ENCODE results near the gene EIF1B. TPM values are rescaled to one million over a fixed set of nuclear protein-coding genes. Genes with fewer than 3 reads are reported as not detected.

Gene EIF1B
- total RNA-seq, 8 experiments from 2014 or later: 25.1 to 150 (median 63.5) TPM

GRCh38 chr3:40292637-40293349 is 16.7 kb upstream of the EIF1B start:
- H3K4me3 ChIP-seq: no peak overlapping the region
- peak in 7 of 8 experiments; percentile 66 to 100 (median 100) for ATAC-seq (replicated peaks in 6 of 8)
- peak overlapping the region; percentile 73 to 94 for H3K27ac ChIP-seq
- 0 to 84% (median 0%) methylated on average over 1 to 4 of the region's 4 CpGs for WGBS, 10 experiments
- peaks cover 18 to 23% of the 10 kb centered on the region in 2 donors for H3K4me1 ChIP-seq (replicated peaks in 1 of 2)
- in situ Hi-C loops (cut with MboI; ENCODE audit: low pct_unique_long_range_greater_than_20kb in 2 of 9, low sequenced_read_pairs in 9 of 9, unreplicated experiment in 9 of 9): no loop called here

- ATAC-seq (replicated peaks in 6 of 8): no peak
- WGBS, 10 experiments: 78 to 100% methylated on average over 1 of the region's 1 CpG; no CpG with 5 or more reads in 8 of the 10 experiments
- in situ Hi-C loops (cut with MboI; ENCODE audit: low pct_unique_long_range_greater_than_20kb in 2 of 9, low sequenced_read_pairs in 9 of 9, unreplicated experiment in 9 of 9): no loop called here
- Histone ChIP-seq H3K27ac (no peak overlapping the region), H3K4me3 (no peak overlapping the region), H3K4me1 (replicated peaks in 1 of 2) (peaks cover 18 to 23% of the 10 kb centered on the region in 2 donors)
Measured at GRCh38 chr3:40294434-40294833, 15.1 kb upstream of the EIF1B start.

- in situ Hi-C loops (cut with MboI; ENCODE audit: low pct_unique_long_range_greater_than_20kb in 2 of 9, low sequenced_read_pairs in 9 of 9, unreplicated experiment in 9 of 9): no loop called here
- Histone ChIP-seq H3K4me1 (replicated peaks in 1 of 2) (peaks cover 7 to 14% of the 10 kb centered on the region in 2 donors), H3K27ac (no peak overlapping the region), H3K4me3 (no peak overlapping the region)
- ATAC-seq (replicated peaks in 6 of 8): no peak
- WGBS, 10 experiments: 63 to 100% (median 80%) methylated on average over 1 to 2 of the region's 2 CpGs; no CpG with 5 or more reads in 2 of the 10 experiments
Measured at GRCh38 chr3:40298075-40298474, 11.4 kb upstream of the EIF1B start.

GRCh38 chr3:40299130-40299720 is 10.3 kb upstream of the EIF1B start:
- no peak overlapping the region for H3K27ac ChIP-seq
- in situ Hi-C loops (cut with MboI; ENCODE audit: low pct_unique_long_range_greater_than_20kb in 2 of 9, low sequenced_read_pairs in 9 of 9, unreplicated experiment in 9 of 9): no loop called here
- peaks cover 0 to 5% of the 10 kb centered on the region in 2 donors for H3K4me1 ChIP-seq (replicated peaks in 1 of 2)
- WGBS, 10 experiments: 35 to 96% (median 81%) methylated on average over 2 to 5 of the region's 5 CpGs; no CpG with 5 or more reads in 1 of the 10 experiments
- H3K4me3 ChIP-seq: no peak overlapping the region
- peak in 1 of 8 experiments; percentile 6 for ATAC-seq (replicated peaks in 6 of 8)

GRCh38 chr3:40299721-40300335 is 9.7 kb upstream of the EIF1B start:
- WGBS, 10 experiments: 56 to 100% (median 92%) methylated on average over 1 to 3 of the region's 3 CpGs; no CpG with 5 or more reads in 1 of the 10 experiments
- Histone ChIP-seq H3K4me1 (replicated peaks in 1 of 2) (peaks cover 0 to 5% of the 10 kb centered on the region in 2 donors), H3K4me3 (no peak overlapping the region), H3K27ac (peak overlapping the region in 1 of 2 donors; percentile 3)
- in situ Hi-C loops (cut with MboI; ENCODE audit: low pct_unique_long_range_greater_than_20kb in 2 of 9, low sequenced_read_pairs in 9 of 9, unreplicated experiment in 9 of 9): loop anchor here in 4 of 9 experiments (25.0 kb wide), 2 partner anchors 113 to 863 kb away; no protein-coding TSS in a partner anchor
- peak; percentile 17 to 95 (median 58) for ATAC-seq (replicated peaks in 6 of 8)

GRCh38 chr3:40302784-40303183 is 6.7 kb upstream of the EIF1B start:
- in situ Hi-C loops (cut with MboI; ENCODE audit: low pct_unique_long_range_greater_than_20kb in 2 of 9, low sequenced_read_pairs in 9 of 9, unreplicated experiment in 9 of 9): loop anchor here in 4 of 9 experiments (25.0 kb wide), 2 partner anchors 115 to 865 kb away; no protein-coding TSS in a partner anchor
- WGBS, 10 experiments: 11 to 100% (median 88%) methylated on average over 1 of the region's 1 CpG; no CpG with 5 or more reads in 6 of the 10 experiments
- ATAC-seq (replicated peaks in 6 of 8): peak in 1 of 8 experiments; percentile 9

GRCh38 chr3:40304352-40304751 is 5.2 kb upstream of the EIF1B start:
- H3K4me1 ChIP-seq (replicated peaks in 1 of 2): peaks cover 0 to 12% of the 10 kb centered on the region in 2 donors
- H3K27ac ChIP-seq: no peak overlapping the region
- H3K4me3 ChIP-seq: no peak overlapping the region
- no peak for ATAC-seq (replicated peaks in 6 of 8)
- in situ Hi-C loops (cut with MboI; ENCODE audit: low pct_unique_long_range_greater_than_20kb in 2 of 9, low sequenced_read_pairs in 9 of 9, unreplicated experiment in 9 of 9): loop anchor here in 4 of 9 experiments (25.0 kb wide), 2 partner anchors 117 to 867 kb away; no protein-coding TSS in a partner anchor
- 88 to 100% (median 100%) methylated on average over 1 to 2 of the region's 2 CpGs; no CpG with 5 or more reads in 3 of the 10 experiments for WGBS, 10 experiments

More at GRCh38 chr3:40302784-40303183, 6.7 kb upstream of the EIF1B start:
- no peak overlapping the region for H3K4me3 ChIP-seq
- H3K4me1 ChIP-seq (replicated peaks in 1 of 2): peaks cover 0 to 5% of the 10 kb centered on the region in 2 donors
- no peak overlapping the region for H3K27ac ChIP-seq

- H3K27ac ChIP-seq: no peak overlapping the region
- H3K4me3 ChIP-seq: no peak overlapping the region
- H3K4me1 ChIP-seq (replicated peaks in 1 of 2): peaks cover 0 to 6% of the 10 kb centered on the region in 2 donors
- ATAC-seq (replicated peaks in 6 of 8): no peak
- WGBS, 10 experiments: 50 to 92% (median 74%) methylated on average over 1 to 3 of the region's 3 CpGs; no CpG with 5 or more reads in 5 of the 10 experiments
- in situ Hi-C loops (cut with MboI; ENCODE audit: low pct_unique_long_range_greater_than_20kb in 2 of 9, low sequenced_read_pairs in 9 of 9, unreplicated experiment in 9 of 9): loop anchor here in 4 of 9 experiments (25.0 kb wide), 2 partner anchors 119 to 869 kb away; no protein-coding TSS in a partner anchor
Measured at GRCh38 chr3:40306336-40306735, 3.2 kb upstream of the EIF1B start.

- ATAC-seq (replicated peaks in 6 of 8): no peak
- H3K4me1 ChIP-seq (replicated peaks in 1 of 2): peaks cover 6 to 8% of the 10 kb centered on the region in 2 donors
- in situ Hi-C loops (cut with MboI; ENCODE audit: low pct_unique_long_range_greater_than_20kb in 2 of 9, low sequenced_read_pairs in 9 of 9, unreplicated experiment in 9 of 9): loop anchor here in 4 of 9 experiments (25.0 kb wide), 2 partner anchors 120 to 870 kb away; no protein-coding TSS in a partner anchor
- WGBS, 10 experiments: 10 to 100% (median 60%) methylated on average over 1 of the region's 1 CpG; no CpG with 5 or more reads in 2 of the 10 experiments
- H3K27ac ChIP-seq: no peak overlapping the region
- H3K4me3 ChIP-seq: no peak overlapping the region
Measured at GRCh38 chr3:40307176-40307575, 2.3 kb upstream of the EIF1B start.

GRCh38 chr3:40308725-40309417 is 636 bp upstream of the EIF1B start:
- peaks cover 6 to 10% of the 10 kb centered on the region in 2 donors for H3K4me1 ChIP-seq (replicated peaks in 1 of 2)
- in situ Hi-C loops (cut with MboI; ENCODE audit: low pct_unique_long_range_greater_than_20kb in 2 of 9, low sequenced_read_pairs in 9 of 9, unreplicated experiment in 9 of 9): loop anchor here in 4 of 9 experiments (25.0 kb wide), 2 partner anchors 122 to 872 kb away; no protein-coding TSS in a partner anchor
- peak overlapping the region; percentile 77 to 96 (median 91) for H3K4me3 ChIP-seq
- peak overlapping the region in 1 of 2 donors; percentile 62 for H3K27ac ChIP-seq
- 0 to 100% (median 72%) methylated on average over 2 to 8 of the region's 20 CpGs; no CpG with 5 or more reads in 2 of the 10 experiments for WGBS, 10 experiments
- ATAC-seq (replicated peaks in 6 of 8): peak in 5 of 8 experiments; percentile 4 to 27 (median 14)

GRCh38 chr3:40309925-40310695 is 603 bp downstream of the EIF1B start:
- peak overlapping the region; percentile 96 to 97 for H3K27ac ChIP-seq
- H3K4me3 ChIP-seq: peak overlapping the region; percentile 77 to 96 (median 91)
- peaks cover 6 to 10% of the 10 kb centered on the region in 2 donors for H3K4me1 ChIP-seq (replicated peaks in 1 of 2)
- peak; percentile 13 to 51 (median 39) for ATAC-seq (replicated peaks in 6 of 8)
- 0 to 3% (median 0%) methylated on average over 2 to 14 of the region's 49 CpGs for WGBS, 10 experiments
- in situ Hi-C loops (cut with MboI; ENCODE audit: low pct_unique_long_range_greater_than_20kb in 2 of 9, low sequenced_read_pairs in 9 of 9, unreplicated experiment in 9 of 9): loop anchor here in 8 of 9 experiments (10.0 to 25.0 kb wide), 3 partner anchors 115 to 873 kb away; no protein-coding TSS in a partner anchor

Measured in motor neuron (in vitro differentiated cells).